Germinal center (tissue), 1 donor: Measurements from ENCODE around the gene CDC16.
"Not testable (repeated sequence)": the region's sequence is repeated elsewhere in the genome, so short reads cannot be mapped to it uniquely, and the experiment has no call there.

Experiments used
- DNase-seq: peaks from one replicate; pipeline ENCODE4 v3.0.0; 2012; ENCODE audit warnings: mixed read lengths, low spot score

CDC16 gene, protein sequence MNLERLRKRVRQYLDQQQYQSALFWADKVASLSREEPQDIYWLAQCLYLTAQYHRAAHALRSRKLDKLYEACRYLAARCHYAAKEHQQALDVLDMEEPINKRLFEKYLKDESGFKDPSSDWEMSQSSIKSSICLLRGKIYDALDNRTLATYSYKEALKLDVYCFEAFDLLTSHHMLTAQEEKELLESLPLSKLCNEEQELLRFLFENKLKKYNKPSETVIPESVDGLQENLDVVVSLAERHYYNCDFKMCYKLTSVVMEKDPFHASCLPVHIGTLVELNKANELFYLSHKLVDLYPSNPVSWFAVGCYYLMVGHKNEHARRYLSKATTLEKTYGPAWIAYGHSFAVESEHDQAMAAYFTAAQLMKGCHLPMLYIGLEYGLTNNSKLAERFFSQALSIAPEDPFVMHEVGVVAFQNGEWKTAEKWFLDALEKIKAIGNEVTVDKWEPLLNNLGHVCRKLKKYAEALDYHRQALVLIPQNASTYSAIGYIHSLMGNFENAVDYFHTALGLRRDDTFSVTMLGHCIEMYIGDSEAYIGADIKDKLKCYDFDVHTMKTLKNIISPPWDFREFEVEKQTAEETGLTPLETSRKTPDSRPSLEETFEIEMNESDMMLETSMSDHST

DNA sequence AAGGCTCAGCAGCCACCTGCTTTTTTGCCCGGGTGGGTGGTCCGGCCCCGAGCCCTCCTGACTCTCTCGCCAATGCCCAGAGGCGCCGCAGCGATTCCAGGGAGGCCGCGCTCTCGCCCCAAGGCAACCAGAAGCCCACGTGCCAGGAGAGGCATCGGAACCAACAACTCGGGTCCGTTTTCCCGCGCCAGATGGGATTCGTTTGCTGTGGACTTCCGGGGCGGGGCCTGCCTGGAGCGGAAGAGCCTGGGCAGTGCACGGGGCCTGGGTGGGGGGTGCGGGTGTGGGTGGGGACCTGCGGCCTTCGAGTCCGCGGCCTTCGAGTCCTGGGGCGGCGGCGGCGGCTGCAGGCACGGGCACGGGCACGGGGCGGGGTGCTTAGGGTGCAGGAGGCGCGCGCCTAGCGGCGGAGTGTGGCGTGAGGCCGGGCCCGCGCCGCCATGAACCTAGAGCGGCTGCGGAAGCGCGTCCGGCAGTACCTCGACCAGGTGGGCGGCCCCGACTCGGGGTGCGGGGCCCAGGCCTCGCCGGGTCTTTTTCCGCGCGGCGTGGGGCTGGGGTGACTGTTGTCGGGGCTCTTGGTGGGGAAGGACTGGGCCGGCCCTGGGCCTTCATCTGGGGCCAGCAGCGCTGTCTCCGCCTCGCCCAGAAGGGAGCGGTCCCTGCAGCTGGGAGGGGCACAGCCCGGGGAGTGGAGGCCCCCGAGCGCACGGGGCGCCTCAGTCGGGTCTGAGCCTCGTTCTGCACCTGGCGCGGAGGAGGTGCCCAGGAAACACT, at the start of gene CDC16:
Gene CDC16, plus strand, starts transcription at position 253 of the 777 bp plus-strand sequence. Its CDS starts 188 bp downstream, at position 441.
- DNase-seq = peak; percentile 86

DNA sequence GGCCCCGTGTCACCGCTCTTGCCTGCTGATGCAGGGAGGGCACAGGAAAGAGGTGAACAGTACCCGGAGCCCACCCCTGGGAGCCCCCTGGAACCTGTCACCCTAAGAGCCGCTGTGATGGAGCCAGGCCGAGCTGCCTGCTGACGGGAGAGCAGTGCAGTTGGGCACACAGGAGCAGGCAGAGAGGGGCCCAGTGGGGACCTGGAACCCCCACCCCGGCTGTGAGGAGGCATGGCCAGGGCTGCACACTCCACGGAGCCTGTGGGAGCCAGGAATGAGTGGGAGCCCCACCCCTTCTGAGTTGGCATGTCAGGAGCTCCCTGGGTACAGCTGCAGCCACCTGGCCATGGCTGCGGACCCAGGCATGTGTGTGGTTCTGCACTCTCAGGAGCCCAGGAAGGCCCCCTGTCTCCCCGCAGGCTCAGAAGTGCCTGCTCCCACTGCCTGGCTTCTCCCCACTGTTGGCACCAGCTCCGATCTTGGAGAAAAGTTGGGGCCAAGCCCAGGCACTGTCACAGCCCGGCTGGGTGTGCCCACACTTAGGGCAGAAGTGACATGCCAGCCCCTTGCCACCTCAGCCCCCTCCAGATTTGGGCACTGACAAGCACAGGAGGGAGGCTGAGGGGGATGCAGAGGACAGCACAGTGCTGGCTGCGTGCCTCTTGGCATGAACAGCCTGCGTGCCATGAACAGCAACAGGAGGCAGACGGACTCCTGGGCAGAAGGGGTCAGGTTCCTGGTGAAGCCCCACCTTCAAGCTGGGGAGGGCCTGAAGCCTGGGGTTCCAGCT, 49.3 kb upstream of the CDC16 start:
- DNase-seq = no peak

DNA sequence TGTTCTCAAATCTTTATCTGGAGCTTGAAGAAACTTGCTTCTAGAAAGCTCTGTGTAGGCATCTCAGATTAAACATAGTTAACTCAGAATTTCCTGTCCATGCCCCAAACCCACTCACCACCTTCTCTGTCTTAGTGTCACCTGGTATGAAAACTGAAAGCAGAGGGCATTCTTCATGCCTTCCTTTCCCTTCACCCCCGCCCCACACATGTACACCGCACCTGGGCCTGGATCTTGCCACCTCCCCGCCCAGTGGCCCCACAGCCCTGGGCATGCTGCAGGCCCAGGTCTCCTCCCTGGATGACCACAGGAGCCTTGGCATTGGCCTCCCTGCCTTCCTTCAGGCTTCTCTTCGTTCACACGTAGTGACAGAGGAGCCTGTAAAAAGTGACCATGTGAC, 39.8 kb upstream of the CDC16 start:
- no peak for DNase-seq

DNA sequence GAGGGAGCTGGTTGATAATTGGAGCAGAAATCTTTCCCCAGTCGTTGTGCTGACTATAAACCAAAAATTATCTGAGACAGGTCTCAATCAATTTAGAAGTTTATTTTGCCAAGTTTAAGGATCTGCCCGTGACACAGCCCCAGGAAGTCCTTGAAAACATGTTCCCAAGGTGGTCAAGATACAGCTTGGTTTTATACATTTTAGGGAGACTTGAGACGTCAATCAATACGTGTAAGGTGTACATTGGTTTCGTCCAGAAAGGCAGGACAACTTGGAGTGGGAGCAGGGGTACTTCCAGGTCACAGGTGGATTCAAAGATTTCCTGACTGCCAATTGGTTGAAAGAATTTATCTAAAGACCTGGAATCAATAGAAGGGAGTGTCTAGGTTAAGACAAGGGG, 38.1 kb upstream of the CDC16 start:
- no peak for DNase-seq

DNA sequence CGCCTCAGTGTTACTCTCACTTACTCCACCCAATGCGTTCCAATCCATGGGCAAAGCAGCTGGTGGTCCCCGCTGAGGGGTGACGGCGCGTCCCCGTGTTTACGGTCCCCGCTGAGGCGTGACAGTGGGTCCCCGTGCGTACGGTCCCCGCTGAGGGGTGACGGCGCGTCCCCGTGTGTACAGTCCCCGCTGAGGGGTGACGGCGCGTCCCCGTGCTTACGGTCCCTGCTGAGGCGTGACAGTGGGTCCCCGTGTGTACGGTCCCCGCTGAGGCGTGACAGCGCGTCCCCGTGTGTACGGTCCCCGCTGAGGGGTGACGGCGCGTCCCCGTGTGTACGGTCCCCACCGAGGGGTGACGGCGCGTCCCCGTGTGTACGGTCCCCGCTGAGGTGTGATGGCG, 36.1 kb upstream of the CDC16 start:
- no peak for DNase-seq

DNA sequence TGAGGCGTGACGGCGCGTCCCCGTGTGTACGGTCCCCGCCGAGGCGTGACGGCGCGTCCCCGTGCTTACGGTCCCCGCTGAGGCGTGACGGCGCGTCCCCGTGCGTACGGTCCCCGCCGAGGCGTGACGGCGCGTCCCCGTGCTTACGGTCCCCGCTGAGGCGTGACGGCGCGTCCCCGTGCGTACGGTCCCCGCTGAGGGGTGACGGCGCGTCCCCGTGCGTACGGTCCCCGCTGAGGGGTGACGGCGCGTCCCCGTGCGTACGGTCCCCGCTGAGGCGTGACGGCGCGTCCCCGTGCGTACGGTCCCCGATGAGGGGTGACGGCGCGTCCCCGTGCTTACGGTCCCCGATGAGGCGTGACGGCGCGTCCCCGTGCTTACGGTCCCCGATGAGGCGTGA, 35.2 kb upstream of the CDC16 start:
- DNase-seq = not testable (repeated sequence)

DNA sequence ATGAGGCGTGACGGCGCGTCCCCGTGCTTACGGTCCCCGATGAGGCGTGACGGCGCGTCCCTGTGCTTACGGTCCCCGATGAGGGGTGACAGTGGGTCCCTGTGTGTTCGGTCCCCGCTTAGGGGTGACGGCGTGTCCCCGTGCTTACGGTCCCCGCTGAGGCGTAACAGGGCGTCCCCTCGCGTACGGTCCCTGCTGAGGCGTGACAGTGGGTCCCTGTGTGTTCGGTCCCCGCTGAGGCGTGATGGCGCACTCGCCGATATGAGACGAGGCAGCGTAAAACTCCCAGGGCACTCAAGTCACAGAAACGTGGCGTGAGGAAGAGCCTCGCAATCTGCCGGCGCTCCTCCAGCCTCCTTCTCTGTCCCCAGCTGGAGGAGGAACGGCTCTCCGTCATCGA, 34.7 kb upstream of the CDC16 start:
- no peak for DNase-seq

DNA sequence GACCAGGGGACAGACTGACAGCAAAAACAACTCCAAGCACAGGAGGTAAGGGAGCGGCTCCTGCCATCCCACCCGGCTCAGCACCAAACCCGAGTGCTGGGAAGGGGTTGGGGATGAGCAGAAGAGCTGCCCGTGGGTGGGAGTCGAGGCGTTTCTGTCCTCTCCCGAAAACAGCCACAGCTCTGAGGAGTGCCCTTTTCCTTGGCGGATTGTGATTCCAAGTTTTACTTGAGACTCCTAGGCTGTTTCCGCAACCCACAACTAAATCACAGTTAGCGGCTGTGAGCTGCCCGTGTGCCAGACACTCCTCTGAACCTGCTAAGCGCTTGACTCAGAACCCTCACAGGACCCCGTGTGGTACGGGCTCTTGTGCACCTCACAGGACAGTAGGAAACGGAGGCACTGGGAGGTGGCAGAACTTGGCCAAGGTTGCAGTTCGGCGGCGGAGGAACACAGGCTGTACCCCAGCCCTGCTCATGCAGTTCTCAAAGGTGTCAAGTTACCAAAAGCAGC, 34.2 kb upstream of the CDC16 start:
- DNase-seq = no peak

DNA sequence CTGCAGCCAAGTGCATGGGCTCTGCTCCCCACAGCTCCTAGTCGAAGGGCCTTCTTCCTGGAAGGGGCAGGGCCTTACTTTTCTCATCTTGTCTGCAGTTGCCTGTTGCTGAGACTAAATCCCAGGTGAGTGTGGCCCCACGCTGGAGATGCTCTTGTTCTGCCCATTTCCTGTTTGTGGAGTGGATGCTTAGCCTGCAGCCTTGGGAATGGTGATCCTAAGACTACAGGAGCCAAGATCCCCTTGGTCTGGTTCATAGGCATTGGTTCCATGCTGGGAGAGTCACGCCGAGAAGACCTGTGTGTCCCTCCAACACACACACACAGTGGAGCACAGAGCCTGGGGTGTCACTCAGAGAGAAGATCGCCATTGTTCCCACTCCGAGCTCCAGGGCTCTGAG, 32.1 kb upstream of the CDC16 start:
- DNase-seq = no peak

DNA sequence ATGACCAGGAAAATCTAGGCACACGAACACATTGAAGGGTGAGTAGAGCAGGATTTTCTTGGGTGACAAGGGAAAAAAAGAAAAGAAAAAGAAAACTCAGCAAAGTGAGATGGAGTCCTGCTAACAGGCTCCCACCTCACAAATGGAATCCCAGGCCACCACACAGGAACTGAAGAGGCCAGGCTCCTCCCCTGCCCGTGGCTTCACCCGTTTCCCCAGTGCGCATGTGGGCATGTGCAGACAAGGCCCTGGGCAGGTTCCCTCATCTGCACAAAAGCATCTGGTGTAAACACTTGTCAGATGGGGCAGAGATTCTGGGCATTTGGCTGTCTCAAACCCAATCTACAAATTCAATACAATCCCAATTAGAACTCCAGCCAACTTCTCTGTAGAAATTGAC, 31.2 kb upstream of the CDC16 start:
- DNase-seq = no peak

DNA sequence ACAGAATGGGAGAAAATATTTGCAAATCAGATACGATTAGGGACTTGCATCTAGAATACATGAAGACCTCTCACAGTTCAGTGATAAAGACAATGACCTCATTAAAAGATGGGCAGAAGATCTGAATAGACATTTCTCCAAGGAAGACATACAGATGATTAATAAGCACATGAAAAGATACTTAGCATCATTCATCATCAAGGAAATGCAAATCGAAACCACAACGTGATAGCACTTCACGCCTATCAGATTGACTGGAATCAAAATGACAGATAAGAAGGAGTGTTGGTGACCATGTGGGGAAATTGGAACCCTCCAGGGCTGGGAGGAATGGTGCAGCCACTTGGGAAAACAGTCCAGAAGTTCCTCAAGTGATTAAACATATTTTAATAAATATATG, 29.8 kb upstream of the CDC16 start:
- no peak for DNase-seq

DNA sequence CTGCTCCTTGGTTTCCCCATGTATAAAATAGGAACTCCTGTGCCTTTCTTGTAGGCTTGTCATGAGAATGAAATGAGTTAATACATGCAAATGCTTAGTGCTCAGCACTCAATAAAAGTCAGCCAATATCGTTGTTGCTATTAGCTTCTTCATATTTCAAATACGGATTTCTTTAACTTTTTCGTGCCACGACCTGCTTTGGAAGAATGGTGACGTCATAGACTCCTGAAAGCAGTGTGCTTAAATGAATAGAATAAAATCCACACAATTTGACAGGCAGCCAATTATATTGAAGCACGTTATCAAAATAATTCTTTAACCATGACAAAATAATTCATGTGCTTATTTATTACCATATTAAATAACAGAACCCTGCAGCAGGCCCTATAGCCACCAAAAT, 26.6 kb upstream of the CDC16 start:
- DNase-seq = no peak

DNA sequence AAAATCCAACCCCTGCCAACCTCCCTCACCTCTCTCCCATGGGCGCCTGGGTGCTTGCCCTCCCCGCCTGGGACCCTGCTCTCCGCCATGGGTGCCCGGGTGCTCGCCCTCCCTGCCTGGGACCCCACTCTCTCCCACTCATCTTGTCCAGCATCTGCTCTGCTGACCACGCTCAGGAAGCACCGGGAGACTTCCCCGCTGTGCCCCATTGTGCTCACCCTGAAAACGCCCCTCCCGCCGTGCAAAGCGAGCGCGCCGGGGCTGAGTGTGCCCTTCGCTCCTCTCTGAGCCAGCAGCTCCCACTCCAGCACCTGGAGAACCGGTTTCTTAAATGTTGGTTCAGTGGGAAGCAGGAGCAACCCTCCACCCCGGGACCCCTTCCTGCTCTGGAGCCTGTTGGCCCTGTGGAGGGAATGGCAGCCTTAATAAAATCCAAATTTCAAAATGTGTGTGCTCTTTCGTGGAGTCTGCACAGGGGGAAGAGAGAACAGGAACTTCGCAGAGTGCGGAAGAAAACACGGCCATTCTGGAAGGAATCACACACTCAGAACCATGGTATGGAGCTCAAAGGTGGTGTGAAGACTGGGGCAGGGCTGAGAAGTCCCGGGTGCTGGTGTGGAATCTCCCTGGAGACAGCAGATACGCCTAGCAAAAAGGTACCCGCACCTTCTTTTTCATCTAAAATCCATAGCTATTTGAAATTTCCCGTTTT, 23.1 kb upstream of the CDC16 start:
- no peak for DNase-seq

DNA sequence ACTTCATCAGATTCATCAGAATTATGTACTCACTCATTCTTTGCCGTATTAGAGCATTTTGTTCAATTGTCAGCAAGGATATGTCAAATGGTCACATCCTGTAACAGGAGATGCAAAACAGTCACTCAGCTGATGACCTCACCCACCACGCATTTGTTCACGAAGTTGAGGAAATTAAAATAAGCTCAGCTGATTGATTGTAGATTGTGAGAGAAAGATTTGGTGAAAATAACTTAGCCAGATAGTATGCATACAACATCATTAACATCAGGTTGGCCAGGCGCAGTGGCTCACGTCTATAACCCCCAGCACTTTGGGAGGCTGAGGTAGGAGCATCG, 22.6 kb upstream of the CDC16 start:
- DNase-seq = no peak

DNA sequence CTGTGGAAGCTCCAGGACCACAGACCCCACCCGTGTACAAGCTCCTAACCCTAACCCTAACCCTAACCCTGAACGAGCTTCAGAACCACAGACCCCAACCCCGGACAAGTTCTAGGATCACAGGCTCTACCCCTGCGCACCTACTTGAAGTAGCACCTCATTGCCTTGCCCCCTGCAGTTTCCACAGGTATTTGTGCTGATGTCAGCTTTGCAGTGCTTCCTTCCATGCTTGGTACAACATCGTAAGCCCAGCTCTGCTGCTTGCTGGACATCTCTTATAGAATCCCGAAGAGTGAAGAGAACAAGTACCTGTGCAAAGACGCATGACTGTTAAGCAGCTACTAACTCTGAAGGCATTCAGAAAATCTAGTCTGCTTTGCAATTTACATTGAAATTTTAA, 20.7 kb upstream of the CDC16 start:
- DNase-seq = no peak

DNA sequence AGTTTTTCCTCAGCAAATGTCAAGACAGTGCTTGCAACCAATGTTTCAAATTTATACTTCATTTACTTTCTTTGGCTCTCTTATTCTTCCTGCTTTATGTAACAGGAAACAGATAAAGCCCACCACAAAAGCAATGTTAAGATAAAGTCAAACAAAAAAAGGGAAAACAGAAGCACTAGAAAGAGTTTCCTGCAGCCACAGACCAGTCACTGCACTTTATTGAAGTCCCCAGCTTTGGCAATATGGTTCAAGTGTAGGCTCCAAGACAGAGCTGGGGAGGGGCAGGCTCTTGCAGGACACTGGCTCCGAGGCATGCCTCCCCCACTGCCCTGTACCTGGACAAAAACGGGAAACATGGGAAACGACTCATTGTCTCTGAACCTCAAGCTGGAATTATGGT, 15.3 kb upstream of the CDC16 start:
- no peak for DNase-seq

DNA sequence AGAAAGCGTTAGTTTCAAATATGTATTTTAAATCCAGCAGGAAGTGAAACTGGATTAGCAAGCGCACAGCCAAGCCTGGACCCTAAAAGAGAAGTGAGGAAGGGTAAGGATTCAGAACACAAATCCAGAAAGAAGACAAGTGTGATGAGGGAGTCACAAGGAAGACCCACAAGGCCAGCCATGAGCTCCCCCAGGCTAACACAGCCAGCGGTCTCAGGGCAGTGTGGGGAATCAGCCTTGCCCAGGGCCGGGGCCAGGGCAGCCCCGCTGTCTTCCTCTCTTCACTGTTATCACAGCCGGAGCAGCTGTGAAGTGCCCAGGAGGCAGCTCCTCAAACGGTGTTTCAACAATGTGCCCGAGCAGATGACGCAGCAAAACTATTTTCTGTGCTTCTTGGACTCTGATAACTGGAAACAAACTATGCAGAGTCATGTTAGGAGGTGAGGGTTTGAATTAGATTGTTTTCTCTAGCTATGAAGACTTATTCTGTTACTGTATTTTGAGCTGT, 12.2 kb upstream of the CDC16 start:
- DNase-seq = no peak

DNA sequence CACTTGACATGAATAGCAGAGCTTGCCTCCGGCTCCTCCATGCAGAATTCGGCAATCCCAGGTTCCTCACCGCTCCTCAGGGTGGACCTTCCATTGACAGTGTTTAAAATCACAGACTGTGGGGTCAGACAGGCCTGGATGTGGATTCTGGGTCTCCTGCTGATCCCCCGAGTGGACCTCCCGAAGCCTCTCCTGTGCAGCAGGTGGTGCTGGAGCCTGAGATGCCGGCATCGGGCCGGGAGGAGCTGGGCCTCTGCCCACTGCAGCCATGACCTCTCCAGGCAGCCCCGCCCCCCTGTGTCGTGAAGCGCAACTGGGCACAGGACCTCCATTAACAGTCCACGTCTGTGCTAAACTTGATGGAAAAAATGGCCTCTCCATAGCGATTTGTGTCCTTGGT, 10.5 kb upstream of the CDC16 start:
- DNase-seq = no peak

DNA sequence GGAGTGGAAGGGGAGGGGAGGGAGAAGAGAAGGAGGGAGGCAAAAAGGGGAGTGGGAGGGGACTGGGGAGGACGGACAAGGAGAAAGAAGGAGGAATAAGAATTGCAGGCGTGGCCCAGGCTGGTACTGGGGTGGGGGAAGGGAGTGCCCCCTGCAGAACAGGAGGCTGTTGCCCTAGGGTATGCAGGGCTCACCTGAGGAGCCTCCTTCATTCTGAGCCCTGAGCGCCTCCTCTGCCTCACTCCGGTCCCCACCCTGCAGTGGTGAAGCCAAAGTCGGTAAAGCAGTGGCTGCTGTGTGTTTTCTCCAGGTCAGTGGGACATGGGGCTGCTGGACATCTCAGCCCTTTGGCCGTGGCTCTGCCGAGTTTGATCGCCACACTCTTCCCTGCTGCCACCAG, 9.1 kb upstream of the CDC16 start:
- DNase-seq = no peak

DNA sequence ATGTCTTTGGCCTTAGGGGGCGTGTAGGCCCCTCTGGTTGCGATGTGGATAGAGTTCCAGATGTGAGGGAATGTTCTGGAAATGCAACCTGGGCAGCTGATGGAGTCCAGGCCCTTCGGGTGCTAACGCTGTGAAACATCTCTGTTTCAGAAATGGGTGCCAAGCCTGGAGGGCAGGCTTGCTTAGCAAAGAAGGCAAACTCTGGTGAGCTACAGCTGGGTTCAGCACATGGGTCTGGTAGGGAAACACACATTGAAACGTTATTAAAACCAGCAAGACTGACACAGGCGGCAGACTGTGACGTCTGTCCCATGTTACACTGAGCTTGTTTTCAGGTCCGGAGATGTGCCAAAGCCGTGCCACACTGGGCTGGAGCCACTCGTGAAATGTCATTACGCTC, 8.6 kb upstream of the CDC16 start:
- DNase-seq = no peak

DNA sequence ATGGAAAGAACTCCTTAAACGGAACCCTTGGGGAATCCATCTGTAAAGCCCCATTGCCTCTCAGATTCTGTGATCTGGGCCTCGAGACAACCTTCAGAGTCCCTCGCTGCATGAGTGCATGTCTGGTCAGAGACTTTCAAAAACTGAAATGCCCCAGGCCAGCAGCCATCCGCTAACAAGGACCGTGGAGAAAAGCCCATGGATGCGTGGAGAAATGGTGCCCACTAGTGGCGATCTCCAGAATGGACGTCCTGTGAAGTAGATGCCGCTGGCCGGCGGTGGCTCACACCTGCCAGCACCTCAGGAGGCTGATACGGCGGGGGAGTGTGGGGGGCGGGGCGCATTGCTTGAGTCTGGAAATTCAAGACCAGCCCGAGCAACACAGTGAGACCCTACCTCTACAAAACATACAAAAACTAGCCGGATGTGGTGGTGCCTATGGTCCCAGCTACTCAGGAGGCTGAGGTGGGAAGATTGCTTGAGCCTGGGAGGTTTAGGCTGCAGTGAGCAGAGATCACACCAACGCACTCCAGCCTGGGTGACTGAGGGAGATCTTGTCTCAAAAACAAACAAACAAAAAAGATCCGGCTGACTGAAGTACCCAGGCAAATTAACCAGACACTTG, 7.9 kb upstream of the CDC16 start:
- peak; percentile 80 for DNase-seq
